ENCODE data around the gene MED13L. TPM values are rescaled to one million over a fixed set of nuclear protein-coding genes. Genes with fewer than 3 reads are reported as not detected.

The MED13L gene
- polyA plus RNA-seq, 1 donor (not counting 4 experiments of a cell fraction or from before 2014, with no cell fraction given) = 31.7 TPM

GRCh38 chr12:116064493-116064892, 213.0 kb downstream of the MED13L start:
- peaks cover 3% of the 10 kb centered on the region for H4K20me1 ChIP-seq (ENCODE audit: control insufficient read depth, extremely low read depth, insufficient read depth, low read length)
- H3K4me1 ChIP-seq (ENCODE audit: control insufficient read depth, extremely low read depth, insufficient read depth, low read length) = no peaks in the 10 kb centered on the region
- no peak overlapping the region for H3K4me3 ChIP-seq (ENCODE audit: control insufficient read depth in 2 of 3, extremely low read depth in 1 of 3, insufficient read depth in 2 of 3, low read depth in 1 of 3, low read length in 3 of 3)
- H3K27me3 ChIP-seq (ENCODE audit: control insufficient read depth, extremely low read depth, insufficient read depth, low read length) = no peaks in the 10 kb centered on the region
- TF ChIP-seq EZH2 (IDR thresholded peaks at IDR 0.05; ENCODE audit: low read length) (no peak), CTCF (optimal IDR thresholded peaks at IDR 0.05 in 1 of 3, IDR thresholded peaks at IDR 0.05 in 1 of 3, conservative IDR thresholded peaks at IDR 0.05 in 1 of 3; ENCODE audit: extremely low read depth in 1 of 3, insufficient read depth in 2 of 3, low read length in 3 of 3) (no peak)
- no peaks in the 10 kb centered on the region for H3K36me3 ChIP-seq (ENCODE audit: control insufficient read depth in 2 of 2, extremely low read depth in 1 of 2, insufficient read depth in 2 of 2, low read length in 2 of 2)
- no peak for FAIRE-seq
- peaks cover 2% of the 10 kb centered on the region for H3K9me1 ChIP-seq (ENCODE audit: control insufficient read depth, extremely low read depth, insufficient read depth, low read length)
- H3K79me2 ChIP-seq (ENCODE audit: control insufficient read depth, insufficient read depth, low read length) = peaks cover 56% of the 10 kb centered on the region
- no peak overlapping the region for H2AFZ ChIP-seq (ENCODE audit: control insufficient read depth, low read length)
- dilution Hi-C loops (cut with MboI; ENCODE audit: extremely low pct_ligation_motif_present, low sequenced_read_pairs) = no loop called here
- H3K27ac ChIP-seq (ENCODE audit: control insufficient read depth, insufficient read depth, low read length) = no peak overlapping the region
- no peak overlapping the region for H3K4me2 ChIP-seq (ENCODE audit: control insufficient read depth, extremely low read depth, insufficient read depth, low read depth, low read length)
- DNase-seq (ENCODE audit: low read depth, low spot score) = no peak
- no peak overlapping the region for H3K9ac ChIP-seq (ENCODE audit: control insufficient read depth, extremely low read depth, insufficient read depth, low read length)
- no peaks in the 10 kb centered on the region for H3K9me3 ChIP-seq (ENCODE audit: control insufficient read depth, low read depth, low read length)

GRCh38 chr12:116062698-116063097, 214.8 kb downstream of the MED13L start:
- dilution Hi-C loops (cut with MboI; ENCODE audit: extremely low pct_ligation_motif_present, low sequenced_read_pairs) = no loop called here
- Histone ChIP-seq H3K4me3 (ENCODE audit: control insufficient read depth in 2 of 3, extremely low read depth in 1 of 3, insufficient read depth in 2 of 3, low read depth in 1 of 3, low read length in 3 of 3) (no peak overlapping the region), H3K4me2 (ENCODE audit: control insufficient read depth, extremely low read depth, insufficient read depth, low read depth, low read length) (no peak overlapping the region), H2AFZ (ENCODE audit: control insufficient read depth, low read length) (no peak overlapping the region), H3K36me3 (ENCODE audit: control insufficient read depth in 2 of 2, extremely low read depth in 1 of 2, insufficient read depth in 2 of 2, low read length in 2 of 2) (no peaks in the 10 kb centered on the region), H4K20me1 (ENCODE audit: control insufficient read depth, extremely low read depth, insufficient read depth, low read length) (peaks cover 3% of the 10 kb centered on the region), H3K27me3 (ENCODE audit: control insufficient read depth, extremely low read depth, insufficient read depth, low read length) (no peaks in the 10 kb centered on the region), H3K27ac (ENCODE audit: control insufficient read depth, insufficient read depth, low read length) (no peak overlapping the region), H3K9me1 (ENCODE audit: control insufficient read depth, extremely low read depth, insufficient read depth, low read length) (peaks cover 1% of the 10 kb centered on the region), H3K79me2 (ENCODE audit: control insufficient read depth, insufficient read depth, low read length) (peaks cover 51% of the 10 kb centered on the region), H3K9ac (ENCODE audit: control insufficient read depth, extremely low read depth, insufficient read depth, low read length) (no peak overlapping the region), H3K4me1 (ENCODE audit: control insufficient read depth, extremely low read depth, insufficient read depth, low read length) (no peaks in the 10 kb centered on the region), H3K9me3 (ENCODE audit: control insufficient read depth, low read depth, low read length) (no peaks in the 10 kb centered on the region)
- no peak for FAIRE-seq
- no peak for DNase-seq (ENCODE audit: low read depth, low spot score)
- no peak for TF ChIP-seq CTCF (optimal IDR thresholded peaks at IDR 0.05 in 1 of 3, IDR thresholded peaks at IDR 0.05 in 1 of 3, conservative IDR thresholded peaks at IDR 0.05 in 1 of 3; ENCODE audit: extremely low read depth in 1 of 3, insufficient read depth in 2 of 3, low read length in 3 of 3)
- TF ChIP-seq EZH2 (IDR thresholded peaks at IDR 0.05; ENCODE audit: low read length) = no peak

Data from keratinocyte (primary cell).